Activated T-cell treated with anti-CD3 and anti-CD28 coated beads, Interleukin-2, amount 50 U/mL, for 72 hours (primary cell): ENCODE measurements around the gene MSH4. TPM values are rescaled to one million over a fixed set of nuclear protein-coding genes. Genes with fewer than 3 reads are reported as not detected.
"Not testable (repeated sequence)": the region's sequence is repeated elsewhere in the genome, so short reads cannot be mapped to it uniquely, and the experiment has no call there.

Experiments used
- ATAC-seq, 2 donors: fragments of 150-1000 bp; cut with Tn5 transposase; replicated peaks in 1 of 2; 2 replicates each; pipeline ENCODE4 v1.10.0; 2021; ENCODE audit warnings: moderate library complexity in 2 of 2, mild to moderate bottlenecking in 1 of 2
- DNase-seq, 2 donors: peaks; one replicate each; pipeline ENCODE4 v3.0.0; 2021 to 2022; ENCODE audit warnings: mixed read lengths in 1 of 2
- H3K27ac Mint-ChIP-seq: one replicate; pipeline ENCODE4 v1.8.0; 2022; ENCODE audit warnings: mild to moderate bottlenecking, moderate library complexity, mixed read lengths
- H3K27me3 Mint-ChIP-seq: one replicate; pipeline ENCODE4 v1.8.0; 2022; ENCODE audit warnings: low read depth, mixed read lengths
- H3K36me3 Mint-ChIP-seq, 2 donors: one replicate each; pipeline ENCODE4 v1.8.0; 2022; ENCODE audit warnings: mixed read lengths in 2 of 2, mild to moderate bottlenecking in 1 of 2; ENCODE audit not compliant: insufficient read depth in 2 of 2
- H3K4me1 Mint-ChIP-seq: one replicate; pipeline ENCODE4 v1.8.0; 2022; ENCODE audit warnings: low read depth, mixed read lengths
- H3K4me3 Mint-ChIP-seq, 2 donors: one replicate each; pipeline ENCODE4 v1.8.0; 2022; ENCODE audit warnings: mild to moderate bottlenecking in 2 of 2, mixed read lengths in 2 of 2, moderate library complexity in 2 of 2
- H3K9me3 Mint-ChIP-seq, 2 donors: one replicate each; pipeline ENCODE4 v1.8.0; 2022; ENCODE audit warnings: mixed read lengths in 2 of 2
- total RNA-seq, 2 donors: library from RNA; stranded (reverse); gene quantifications; one replicate each; pipeline ENCODE4 v1.2.3, GENCODE V29; 2022

The MSH4 gene
- total RNA-seq, 2 donors from 2014 or later: 0.65 to 0.99 TPM

DNA sequence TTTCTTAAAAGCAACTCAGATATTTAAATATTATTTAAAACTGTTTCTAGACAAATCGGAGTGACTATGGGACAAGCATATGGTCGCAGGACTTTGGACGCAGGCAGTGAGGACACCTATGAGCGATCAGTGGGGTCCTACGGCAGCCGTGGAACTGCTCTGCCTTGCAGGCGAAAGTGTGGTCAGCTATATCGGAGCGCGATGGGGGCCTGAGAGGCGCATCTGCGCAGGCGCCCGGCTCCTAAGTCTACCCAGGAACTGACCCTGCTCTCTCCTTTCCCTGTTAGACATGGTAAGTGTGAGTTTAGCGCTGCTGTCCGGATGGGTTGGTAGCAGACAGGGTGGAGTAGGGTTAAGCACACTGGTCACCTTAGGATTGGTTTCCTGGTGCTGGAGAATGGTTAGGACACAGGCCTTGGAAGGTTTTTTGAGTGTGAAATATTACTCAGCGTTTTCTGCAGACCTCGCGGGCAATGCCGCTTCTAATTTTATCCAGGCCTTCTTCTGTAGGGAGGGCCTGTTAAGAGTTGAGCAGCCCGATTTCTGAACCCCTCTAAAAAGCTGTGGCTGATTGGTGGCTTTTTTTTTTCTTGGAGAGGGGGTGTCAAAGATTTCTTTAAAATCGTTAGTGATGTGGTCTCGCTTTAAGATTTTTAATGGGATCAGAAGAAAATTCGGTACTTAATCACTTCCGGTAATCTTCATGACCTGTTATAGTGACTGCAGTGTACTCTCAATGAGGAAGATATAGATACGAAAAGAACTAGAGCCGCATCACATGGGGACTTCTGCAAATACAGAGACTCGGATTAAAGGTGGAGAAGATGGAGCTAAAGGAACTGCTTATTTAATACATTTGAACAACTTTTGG is 10.5 kb upstream of the MSH4 start, which contains the start of gene RABGGTB:
Gene RABGGTB, plus strand, starts transcription at position 274 of the 871 bp plus-strand sequence. Its CDS starts 16 bp downstream, at position 290.
- peak; percentile 95 to 96 for DNase-seq
- ATAC-seq: peak; percentile 96 to 99
- Mint-ChIP-seq H3K4me1 (peaks cover 38% of the 10 kb centered on the region), H3K4me3 (peak within 1 kb of the TSS; percentile 98 to 99), H3K36me3 (peaks cover 18 to 48% of the 10 kb centered on the region in 2 donors), H3K9me3 (peaks cover 1 to 2% of the 10 kb centered on the region in 2 donors), H3K27me3 (no peaks in the 10 kb centered on the region), H3K27ac (peak within 1 kb of the TSS; percentile 100)

DNA sequence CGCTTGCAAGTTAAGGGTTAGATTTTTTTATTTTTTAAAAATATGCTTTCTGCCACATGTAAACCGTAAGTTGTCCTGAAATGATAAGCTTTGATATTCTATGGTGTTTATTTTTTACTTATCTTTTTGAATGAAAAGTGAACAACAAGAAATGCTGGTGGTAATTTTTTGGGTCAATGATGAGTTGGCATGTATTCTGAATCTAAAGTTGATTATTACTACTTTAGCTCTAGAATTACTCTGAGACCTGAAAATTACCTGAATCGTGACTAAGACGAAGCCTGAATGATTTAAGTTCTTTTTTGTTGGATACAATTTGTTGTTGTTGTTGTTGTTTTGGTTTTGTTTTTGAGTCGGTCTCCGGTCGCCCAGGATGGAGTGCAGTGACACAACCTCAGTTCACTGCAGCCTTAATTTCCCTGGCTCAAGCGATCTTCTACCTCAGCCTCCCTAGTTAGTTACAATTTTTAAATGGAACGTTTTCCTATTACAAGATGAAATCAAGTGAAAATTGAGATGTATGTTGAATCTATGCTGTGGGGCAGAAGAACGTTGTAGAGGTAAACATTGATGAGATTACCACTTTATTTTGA is 9.7 kb upstream of the MSH4 start:
- Mint-ChIP-seq H3K4me1 (peaks cover 46% of the 10 kb centered on the region), H3K27me3 (no peaks in the 10 kb centered on the region), H3K9me3 (peaks cover 0 to 2% of the 10 kb centered on the region in 2 donors), H3K27ac (peak overlapping the region; percentile 100), H3K4me3 (peak overlapping the region; percentile 98 to 99), H3K36me3 (peaks cover 19 to 56% of the 10 kb centered on the region in 2 donors)
- no peak for ATAC-seq
- DNase-seq: no peak

GRCh38 chr1:75787524-75787923 is 9.2 kb upstream of the MSH4 start:
- Mint-ChIP-seq H3K4me3 (peak overlapping the region; percentile 98 to 99), H3K4me1 (peaks cover 50% of the 10 kb centered on the region), H3K9me3 (peaks cover 0 to 2% of the 10 kb centered on the region in 2 donors), H3K27ac (peak overlapping the region; percentile 100), H3K36me3 (peaks cover 19 to 61% of the 10 kb centered on the region in 2 donors), H3K27me3 (no peaks in the 10 kb centered on the region)
- DNase-seq (no peak), ATAC-seq (no peak)

GRCh38 chr1:75789988-75790387 is 6.7 kb upstream of the MSH4 start:
- Mint-ChIP-seq H3K9me3 (no peaks in the 10 kb centered on the region), H3K36me3 (peaks cover 20 to 75% of the 10 kb centered on the region in 2 donors), H3K4me3 (peak overlapping the region; percentile 98 to 99), H3K27me3 (no peaks in the 10 kb centered on the region), H3K4me1 (peaks cover 62% of the 10 kb centered on the region), H3K27ac (peak overlapping the region; percentile 100)
- ATAC-seq (no peak), DNase-seq (no peak)

DNA sequence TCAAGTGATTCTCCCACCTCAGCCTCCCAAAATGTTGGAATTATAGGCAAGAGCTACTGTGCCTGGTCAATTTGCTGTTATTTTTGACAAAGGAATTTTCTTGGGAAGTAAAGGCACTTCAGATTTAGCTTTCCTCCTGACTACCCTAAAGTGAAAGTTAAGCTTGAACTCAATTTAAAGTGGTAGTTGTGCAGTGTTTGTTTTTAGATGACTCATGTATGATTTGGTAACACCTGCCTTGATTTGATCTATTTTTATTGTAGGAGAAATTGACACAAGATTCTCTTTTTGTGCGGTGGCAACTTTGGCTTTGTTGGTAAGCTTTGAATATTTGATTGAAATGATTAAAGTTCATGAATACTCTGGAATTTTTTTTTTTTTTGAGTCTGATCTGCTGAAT is 5.7 kb upstream of the MSH4 start:
- H3K27ac Mint-ChIP-seq: peak overlapping the region; percentile 100
- no peaks in the 10 kb centered on the region for H3K9me3 Mint-ChIP-seq
- peaks cover 20 to 79% of the 10 kb centered on the region in 2 donors for H3K36me3 Mint-ChIP-seq
- no peaks in the 10 kb centered on the region for H3K27me3 Mint-ChIP-seq
- H3K4me1 Mint-ChIP-seq: peaks cover 55% of the 10 kb centered on the region
- ATAC-seq (no peak), DNase-seq (no peak)
- H3K4me3 Mint-ChIP-seq: peak overlapping the region; percentile 98 to 99

DNA sequence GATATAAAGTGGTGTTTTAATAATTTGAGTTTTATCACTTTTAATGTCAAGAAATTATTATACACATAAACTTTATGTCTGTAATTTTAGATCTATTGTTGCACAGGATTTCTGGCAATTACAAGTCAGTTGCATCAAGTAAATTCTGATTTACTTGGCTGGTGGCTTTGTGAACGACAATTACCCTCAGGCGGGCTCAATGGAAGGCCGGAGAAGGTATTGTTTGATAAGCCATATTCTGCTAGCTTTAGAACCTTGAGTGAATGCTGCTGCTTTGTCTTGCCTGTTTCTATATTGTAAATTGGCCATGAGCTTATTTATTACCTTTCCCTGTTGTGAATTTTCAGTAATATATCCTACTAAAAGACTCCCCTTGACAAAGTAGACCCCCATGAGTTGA is 4.6 kb upstream of the MSH4 start:
- peaks cover 15 to 74% of the 10 kb centered on the region in 2 donors for H3K36me3 Mint-ChIP-seq
- DNase-seq (no peak), ATAC-seq (no peak)
- no peaks in the 10 kb centered on the region for H3K9me3 Mint-ChIP-seq
- peak overlapping the region; percentile 47 to 99 for H3K4me3 Mint-ChIP-seq
- H3K27me3 Mint-ChIP-seq: no peaks in the 10 kb centered on the region
- H3K4me1 Mint-ChIP-seq: peaks cover 55% of the 10 kb centered on the region
- peak overlapping the region; percentile 50 for H3K27ac Mint-ChIP-seq

- H3K9me3 Mint-ChIP-seq: no peaks in the 10 kb centered on the region
- ATAC-seq (no peak), DNase-seq (no peak)
- H3K36me3 Mint-ChIP-seq: peaks cover 7 to 57% of the 10 kb centered on the region in 2 donors
- no peaks in the 10 kb centered on the region for H3K27me3 Mint-ChIP-seq
- peaks cover 47% of the 10 kb centered on the region for H3K4me1 Mint-ChIP-seq
- H3K27ac Mint-ChIP-seq: peak overlapping the region; percentile 60
- no peak overlapping the region for H3K4me3 Mint-ChIP-seq
These were observed 2.3 kb upstream of the MSH4 start for GRCh38 chr1:75794382-75794781.

DNA sequence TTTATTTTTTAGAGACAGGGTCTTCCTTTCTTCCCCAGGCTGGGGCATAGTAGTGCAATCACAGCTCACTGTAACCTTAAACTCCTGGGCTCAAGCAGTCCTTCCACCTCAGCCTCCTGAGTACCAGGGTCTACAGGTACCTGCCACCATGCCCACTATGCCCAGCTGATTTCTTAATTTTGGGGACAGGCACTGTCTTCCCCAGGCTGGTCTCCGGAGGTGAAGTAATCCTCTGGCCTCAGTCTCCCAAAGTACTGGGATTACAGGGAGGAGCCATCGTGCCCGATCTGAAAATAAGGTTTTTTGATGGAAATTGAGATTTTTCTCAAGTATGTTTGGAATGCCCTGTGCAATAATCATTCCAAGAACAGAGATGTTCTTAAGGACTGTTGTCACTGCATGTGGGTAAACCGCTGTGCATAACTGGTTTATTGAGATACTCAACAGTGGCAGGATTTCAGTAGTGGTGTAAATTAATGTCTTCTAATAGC is 934 bp upstream of the MSH4 start:
- H3K27ac Mint-ChIP-seq: no peak overlapping the region
- no peak for ATAC-seq
- H3K9me3 Mint-ChIP-seq: no peaks in the 10 kb centered on the region
- H3K36me3 Mint-ChIP-seq: peaks cover 5 to 45% of the 10 kb centered on the region in 2 donors
- H3K4me1 Mint-ChIP-seq: peaks cover 33% of the 10 kb centered on the region
- DNase-seq: no peak
- no peaks in the 10 kb centered on the region for H3K27me3 Mint-ChIP-seq
- H3K4me3 Mint-ChIP-seq: no peak overlapping the region

GRCh38 chr1:75797273-75797588 is 549 bp downstream of the MSH4 start:
- H3K36me3 Mint-ChIP-seq: peaks cover 1 to 30% of the 10 kb centered on the region in 2 donors
- no peaks in the 10 kb centered on the region for H3K27me3 Mint-ChIP-seq
- H3K4me1 Mint-ChIP-seq: peaks cover 20% of the 10 kb centered on the region
- DNase-seq (no peak), ATAC-seq (peak in 1 of 2 donors; percentile 18)
- H3K9me3 Mint-ChIP-seq: no peaks in the 10 kb centered on the region
- no peak overlapping the region for H3K4me3 Mint-ChIP-seq
- no peak overlapping the region for H3K27ac Mint-ChIP-seq

- Mint-ChIP-seq H3K9me3 (no peaks in the 10 kb centered on the region), H3K27me3 (no peaks in the 10 kb centered on the region), H3K27ac (no peak overlapping the region), H3K4me1 (peaks cover 15% of the 10 kb centered on the region), H3K36me3 (peaks cover 1 to 25% of the 10 kb centered on the region in 2 donors), H3K4me3 (no peak overlapping the region)
- peak in 1 of 2 donors; percentile 16 for ATAC-seq
- no peak for DNase-seq
These were observed 1.0 kb downstream of the MSH4 start for GRCh38 chr1:75797606-75798216.

- H3K27me3 Mint-ChIP-seq, DNase-seq, H3K9me3 Mint-ChIP-seq, H3K4me1 Mint-ChIP-seq, H3K36me3 Mint-ChIP-seq, H3K4me3 Mint-ChIP-seq, H3K27ac Mint-ChIP-seq: not testable (repeated sequence)
- ATAC-seq: peak in 1 of 2 donors; percentile 12
These were observed 4.8 kb downstream of the MSH4 start for GRCh38 chr1:75801480-75801879.

- no peak for DNase-seq
- Mint-ChIP-seq H3K9me3 (no peaks in the 10 kb centered on the region), H3K4me1 (no peaks in the 10 kb centered on the region), H3K27ac (no peak overlapping the region), H3K36me3 (no peaks in the 10 kb centered on the region), H3K27me3 (no peaks in the 10 kb centered on the region), H3K4me3 (no peak overlapping the region)
- no peak for ATAC-seq
These were observed 12.2 kb downstream of the MSH4 start for GRCh38 chr1:75808921-75809320.

DNA sequence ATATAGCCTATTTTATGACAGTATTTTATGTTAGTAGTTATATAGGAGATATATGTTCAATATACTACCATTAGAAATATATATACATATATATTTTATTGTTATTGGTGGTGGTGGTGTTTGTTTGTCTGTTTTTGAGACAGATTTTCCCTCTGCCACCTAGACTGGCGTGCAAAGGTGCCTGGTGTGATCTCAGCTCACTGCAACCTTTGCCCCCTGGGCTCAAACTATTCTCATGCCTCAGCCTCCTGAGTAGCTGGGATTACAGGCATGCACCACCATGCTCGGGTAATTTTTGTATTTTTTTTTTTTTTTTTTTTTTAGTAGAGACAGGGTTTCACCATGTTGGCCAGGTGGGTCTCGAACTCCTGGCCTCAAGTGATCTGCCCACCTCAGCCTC is 13.4 kb downstream of the MSH4 start:
- H3K4me3 Mint-ChIP-seq, H3K36me3 Mint-ChIP-seq, H3K9me3 Mint-ChIP-seq, H3K4me1 Mint-ChIP-seq, ATAC-seq, H3K27me3 Mint-ChIP-seq, DNase-seq, H3K27ac Mint-ChIP-seq: not testable (repeated sequence)
